Endometrial microvascular endothelial cells (primary cell): ENCODE measurements around the gene UBA6. TPM values are rescaled to one million over a fixed set of nuclear protein-coding genes. Genes with fewer than 3 reads are reported as not detected.
"Not testable (repeated sequence)": the region's sequence is repeated elsewhere in the genome, so short reads cannot be mapped to it uniquely, and the experiment has no call there.

ENCODE experiments used
- in situ Hi-C: cut with HindIII; loops from 2 replicates; pipeline ENCODE4 v1.10.0; 2017; ENCODE audit warnings: low sequenced_read_pairs, low pct_unique_long_range_greater_than_20kb; ENCODE audit errors: inconsistent ontology term
- total RNA-seq: library from RNA; depleted of rRNA; stranded (reverse); fragments of >200 nt; gene quantifications from one replicate; pipeline ENCODE4 v1.2.3, GENCODE V29; 2015; ENCODE audit errors: inconsistent ontology term

UBA6 gene
- 153 TPM for total RNA-seq

- in situ Hi-C loops, result no loop called here
Observed at GRCh38 chr4:67700738-67701516, at the start of gene UBA6. UBA6 (minus strand) TSS chr4:67701155; CDS start chr4:67701119, 36 bp downstream.

- in situ Hi-C loops, result no loop called here
Observed at GRCh38 chr4:67750691-67751090, 49.7 kb upstream of the UBA6 start.

- in situ Hi-C loops, result no loop called here
Observed at GRCh38 chr4:67749286-67749685, 48.3 kb upstream of the UBA6 start.

DNA sequence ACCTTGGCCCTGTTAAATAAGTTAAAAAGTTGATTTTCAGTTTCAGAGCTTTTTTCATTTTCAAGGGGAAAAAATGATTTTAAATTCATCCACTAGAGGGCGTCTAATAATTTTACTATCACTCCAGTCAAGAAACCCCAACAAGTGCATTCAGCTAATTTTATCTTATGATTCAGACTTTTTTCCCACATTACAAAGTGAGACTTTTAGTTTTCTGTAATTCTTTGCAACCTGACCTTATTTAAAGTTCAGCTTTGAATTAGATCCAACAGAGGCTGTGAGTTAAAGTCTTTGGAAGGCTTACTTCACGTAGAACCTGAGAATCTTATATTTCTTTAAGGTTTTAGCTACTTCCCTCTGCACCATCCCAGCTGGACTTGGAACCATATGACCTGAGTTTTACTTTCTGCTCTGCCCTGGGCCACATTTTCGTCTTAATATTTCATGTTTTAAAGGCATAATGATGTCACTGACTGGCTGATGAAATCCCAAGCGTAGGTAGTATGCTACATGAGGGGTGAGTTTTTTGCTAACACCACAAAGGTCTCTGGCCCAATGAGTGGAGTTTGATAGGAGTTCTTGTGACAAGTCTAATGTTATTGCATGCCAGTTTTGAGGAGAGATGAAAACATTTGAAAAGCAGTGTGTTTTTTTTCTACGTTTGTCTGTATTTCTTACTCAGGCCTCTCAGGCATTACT lies 46.0 kb upstream of the UBA6 start:
- in situ Hi-C loops, result no loop called here

- in situ Hi-C loops, result no loop called here
Observed at GRCh38 chr4:67744561-67745283, 43.8 kb upstream of the UBA6 start.

- in situ Hi-C loops, result no loop called here
Observed at GRCh38 chr4:67743194-67743593, 42.2 kb upstream of the UBA6 start.

DNA sequence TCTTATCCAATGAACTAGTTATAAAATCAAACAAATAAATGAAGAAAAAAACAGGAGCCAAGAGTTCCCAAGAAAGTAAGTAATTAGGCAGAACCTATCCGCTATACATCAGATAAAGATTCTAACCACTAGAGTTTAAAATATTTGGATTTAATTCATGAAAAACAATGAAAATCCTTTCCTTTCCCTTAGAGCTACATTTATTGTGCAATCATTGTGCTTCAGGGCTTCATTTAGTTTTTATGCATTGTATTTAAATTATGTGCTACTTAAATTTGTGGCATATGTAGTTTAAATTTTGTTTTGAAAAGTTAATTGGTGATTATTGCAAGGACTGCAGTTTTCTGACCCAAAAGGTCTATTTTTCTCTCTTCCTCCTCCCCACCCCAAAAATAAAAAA lies 35.3 kb upstream of the UBA6 start:
- in situ Hi-C loops, result no loop called here

DNA sequence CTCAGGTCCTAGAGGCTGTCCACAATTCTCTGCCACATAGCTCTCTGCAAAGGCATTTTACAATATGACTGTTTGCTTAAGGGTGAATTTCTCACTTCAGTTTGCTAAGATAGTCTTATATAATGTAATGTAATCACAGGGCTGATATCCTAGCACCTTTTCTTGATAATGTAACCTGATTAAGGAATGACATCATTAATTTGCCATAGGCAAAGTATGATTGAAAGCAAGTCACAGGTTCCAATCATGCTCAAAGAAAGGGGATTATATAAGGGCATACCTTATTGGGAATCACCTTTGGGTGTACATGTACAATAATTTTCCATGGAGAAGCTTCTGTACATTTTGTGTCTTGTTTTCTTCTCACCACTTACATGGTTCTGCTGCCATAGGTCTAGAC lies 34.4 kb upstream of the UBA6 start:
- in situ Hi-C loops, result no loop called here

DNA sequence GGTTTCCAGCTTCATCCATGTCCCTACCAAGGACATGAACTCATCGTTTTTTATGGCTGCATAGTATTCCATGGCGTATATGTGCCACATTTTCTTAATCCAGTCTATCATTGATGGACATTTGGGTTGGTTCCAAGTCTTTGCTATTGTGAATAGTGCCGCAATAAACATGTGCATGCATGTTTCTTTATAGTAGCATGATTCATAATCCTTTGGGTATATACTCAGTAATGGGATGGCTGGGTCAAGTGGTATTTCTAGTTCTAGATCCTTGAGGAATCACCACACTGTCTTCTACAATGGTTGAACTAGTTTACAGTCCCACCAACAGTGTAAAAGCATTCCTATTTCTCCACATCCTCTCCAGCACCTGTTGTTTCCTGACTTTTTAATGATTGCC lies 29.6 kb upstream of the UBA6 start:
- in situ Hi-C loops, result not testable (repeated sequence)

- in situ Hi-C loops, result no loop called here
Observed at GRCh38 chr4:67727124-67727850, 26.3 kb upstream of the UBA6 start.

DNA sequence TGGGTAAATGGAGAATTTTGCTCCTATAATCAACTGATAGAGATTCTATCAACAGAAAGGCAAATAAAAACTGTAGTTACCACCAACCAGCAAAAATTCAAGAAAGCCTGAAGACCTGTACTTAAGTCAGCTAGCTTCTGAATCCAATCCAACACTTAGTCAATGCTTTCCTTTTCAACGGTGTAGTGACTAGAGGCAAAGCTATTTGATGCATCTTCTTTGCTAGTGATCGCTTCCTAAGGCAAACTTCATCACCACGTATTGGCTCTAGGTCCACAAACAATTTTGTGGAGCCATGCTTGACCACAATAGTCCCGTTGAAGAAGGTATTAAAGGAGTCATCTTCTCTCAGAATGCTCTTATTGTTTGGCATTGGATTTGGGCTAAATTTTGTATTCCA lies 25.0 kb upstream of the UBA6 start:
- in situ Hi-C loops, result no loop called here

DNA sequence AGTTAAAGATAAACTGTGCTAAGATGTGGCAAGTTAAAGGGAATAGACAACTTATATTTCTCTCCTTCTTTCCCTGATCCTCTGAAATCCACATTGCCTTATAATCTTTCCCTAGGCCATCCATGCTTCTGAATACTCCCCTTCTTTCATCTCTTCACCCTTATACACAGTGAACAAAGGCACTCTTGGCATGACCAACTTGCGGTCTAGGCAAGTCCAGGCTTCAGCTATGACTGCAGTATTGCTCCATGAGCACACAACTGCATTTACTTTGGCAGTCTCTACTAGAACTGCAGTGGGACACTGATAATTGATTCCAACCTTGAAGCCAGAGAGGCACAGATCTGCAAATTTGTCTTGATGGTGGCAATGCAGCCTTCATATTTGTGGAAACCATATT lies 24.2 kb upstream of the UBA6 start:
- in situ Hi-C loops, result no loop called here

GRCh38 chr4:67723949-67724348 lies 23.0 kb upstream of the UBA6 start:
- in situ Hi-C loops, result no loop called here

GRCh38 chr4:67723341-67723740 lies 22.4 kb upstream of the UBA6 start:
- in situ Hi-C loops, result no loop called here

- in situ Hi-C loops, result no loop called here
Observed at GRCh38 chr4:67721770-67722597, 21.0 kb upstream of the UBA6 start.

DNA sequence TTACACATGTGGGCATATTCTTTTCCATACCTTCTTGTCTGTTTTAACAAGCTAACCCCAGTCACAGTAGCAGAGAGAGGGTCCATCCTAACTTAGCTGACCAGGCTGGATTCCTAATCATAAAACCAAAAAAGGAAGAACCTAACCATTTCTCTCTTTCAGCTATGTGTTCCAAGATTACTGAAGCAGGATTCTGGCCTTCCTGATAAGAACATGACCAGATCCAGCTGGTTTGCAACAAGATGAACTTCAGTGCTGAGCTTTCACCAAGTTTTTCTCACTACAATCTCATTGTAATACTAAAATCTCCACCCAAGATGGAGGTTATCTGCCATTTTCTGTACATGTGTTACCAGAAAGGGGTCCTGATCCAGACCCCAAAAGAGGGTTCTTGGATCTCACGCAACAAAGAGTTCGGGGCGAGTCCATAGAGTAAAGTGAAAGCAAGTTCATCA lies 20.4 kb upstream of the UBA6 start:
- in situ Hi-C loops, result no loop called here

DNA sequence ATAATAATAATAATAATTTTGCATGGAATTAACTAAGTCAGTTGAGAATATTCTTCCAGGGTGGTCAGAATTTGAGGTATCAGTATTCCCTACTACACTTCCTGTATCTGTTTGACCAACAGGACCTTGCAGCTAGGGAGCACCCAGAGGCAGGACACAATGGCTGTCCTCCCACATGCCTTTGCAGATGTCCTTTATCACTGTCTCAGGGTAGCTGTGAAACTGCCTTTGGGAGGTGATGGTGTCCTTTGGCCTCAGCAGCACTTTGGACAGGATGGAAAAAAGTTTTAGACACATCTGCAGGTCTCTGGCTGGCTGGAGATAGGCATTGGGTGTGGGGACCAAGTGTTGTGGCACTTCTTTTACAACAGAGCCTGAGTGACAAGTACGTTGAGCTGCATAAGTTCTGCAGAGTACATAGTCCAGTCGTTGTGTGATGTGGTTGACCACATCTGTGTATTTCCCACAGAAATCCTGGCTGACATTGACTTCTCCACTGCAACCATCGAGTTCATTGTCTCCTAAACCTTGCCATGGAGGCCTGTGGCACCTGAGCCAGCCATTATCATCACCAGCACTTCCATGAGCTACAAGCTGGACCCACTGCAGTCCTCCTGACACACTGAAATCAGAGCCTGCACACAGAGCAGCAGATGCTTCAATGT lies 19.1 kb upstream of the UBA6 start:
- in situ Hi-C loops, result no loop called here

DNA sequence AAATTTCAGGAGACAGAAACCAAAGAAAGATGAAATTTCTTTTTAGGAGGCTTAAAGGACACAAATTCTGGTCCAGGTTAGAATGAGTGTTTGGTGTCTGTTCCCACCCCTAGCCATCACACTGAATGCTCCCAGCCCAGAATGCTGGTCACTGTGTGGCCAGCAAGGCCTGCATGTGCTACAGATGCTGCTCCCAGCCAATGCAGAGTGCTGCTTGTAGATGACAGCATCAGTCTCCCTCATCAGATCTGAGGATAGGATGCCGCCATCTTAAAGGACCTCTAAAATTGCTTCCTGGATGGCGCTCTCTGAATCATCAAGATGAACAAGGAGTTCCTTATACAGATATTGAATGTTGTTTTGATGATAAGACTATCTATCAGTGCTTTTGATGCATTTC lies 17.9 kb upstream of the UBA6 start:
- in situ Hi-C loops, result no loop called here
